Osteoblast (primary cell): ENCODE measurements around the gene ANGPTL7. TPM values are rescaled to one million over a fixed set of nuclear protein-coding genes. Genes with fewer than 3 reads are reported as not detected.

Experiments used
- DNase-seq: peaks from one replicate; pipeline ENCODE4 v3.0.0; 2011; ENCODE audit warnings: low spot score, mixed read lengths; ENCODE audit not compliant: insufficient read length; ENCODE audit errors: missing footprints
- H2AFZ ChIP-seq: 2 replicates; pipeline ENCODE4 v1.6.0; 2011; ENCODE audit warnings: mild to moderate bottlenecking, low read length
- H3K27ac ChIP-seq: 2 replicates; pipeline ENCODE4 v1.5.1; 2011; ENCODE audit warnings: mild to moderate bottlenecking, low read depth, low read length, moderate library complexity
- H3K27me3 ChIP-seq: 2 replicates; pipeline ENCODE4 v1.6.0; 2012; ENCODE audit warnings: mild to moderate bottlenecking, control low read depth, inconsistent platforms, low read length, moderate library complexity; ENCODE audit not compliant: insufficient read depth
- H3K36me3 ChIP-seq: 2 replicates; pipeline ENCODE4 v1.5.1; 2011; ENCODE audit warnings: mild to moderate bottlenecking, low read length, control low read depth, moderate library complexity; ENCODE audit not compliant: insufficient read depth
- H3K4me1 ChIP-seq: 2 replicates; pipeline ENCODE4 v1.5.1; 2011; ENCODE audit warnings: mild to moderate bottlenecking, low read length, control low read depth, moderate library complexity; ENCODE audit not compliant: insufficient read depth
- H3K4me2 ChIP-seq: 2 replicates; pipeline ENCODE4 v1.6.0; 2011; ENCODE audit warnings: mild to moderate bottlenecking, low read length; ENCODE audit not compliant: insufficient read depth
- H3K4me3 ChIP-seq: fragments of 200-600 bp; sonication (generic); 3 replicates; pipeline ENCODE4 v1.5.1; 2012; ENCODE audit warnings: mild to moderate bottlenecking, low read length, inconsistent platforms; ENCODE audit not compliant: insufficient read depth
- H3K79me2 ChIP-seq: 2 replicates; pipeline ENCODE4 v1.6.0; 2012; ENCODE audit warnings: mild to moderate bottlenecking, low read length, control low read depth, inconsistent platforms; ENCODE audit not compliant: insufficient read depth
- H3K9me3 ChIP-seq: 2 replicates; pipeline ENCODE4 v1.5.1; 2011; ENCODE audit warnings: low read depth, low read length, control low read depth
- H4K20me1 ChIP-seq: 2 replicates; pipeline ENCODE4 v1.6.0; 2012; ENCODE audit warnings: mild to moderate bottlenecking, low read length, control low read depth; ENCODE audit not compliant: insufficient read depth
- CTCF ChIP-seq: IDR thresholded peaks from 2 replicates; pipeline ENCODE4 v1.5.1; 2011; ENCODE audit warnings: mild to moderate bottlenecking, low read depth, low read length, moderate library complexity; ENCODE audit errors: extremely low read depth
- total RNA-seq: library from RNA; depleted of rRNA; stranded (reverse); fragments of >200 nt; gene quantifications from 2 replicates; pipeline ENCODE4 v1.2.3, GENCODE V29; 2012

The ANGPTL7 gene
- total RNA-seq, 1 donor = not detected

GRCh38 chr1:11187494-11187893, 1.7 kb upstream of the ANGPTL7 start:
- H3K9me3 ChIP-seq = no peaks in the 10 kb centered on the region
- H2AFZ ChIP-seq = no peak overlapping the region
- no peaks in the 10 kb centered on the region for H4K20me1 ChIP-seq
- no peaks in the 10 kb centered on the region for H3K27me3 ChIP-seq
- H3K4me3 ChIP-seq = no peak overlapping the region
- no peak for DNase-seq
- TF ChIP-seq CTCF = no peak
- H3K36me3 ChIP-seq = peaks cover 6% of the 10 kb centered on the region
- H3K27ac ChIP-seq = no peak overlapping the region
- no peaks in the 10 kb centered on the region for H3K79me2 ChIP-seq
- H3K4me2 ChIP-seq = no peak overlapping the region
- no peaks in the 10 kb centered on the region for H3K4me1 ChIP-seq

GRCh38 chr1:11187931-11188330, 1.2 kb upstream of the ANGPTL7 start:
- DNase-seq = no peak
- TF ChIP-seq CTCF = no peak

GRCh38 chr1:11188381-11188780, 774 bp upstream of the ANGPTL7 start:
- no peaks in the 10 kb centered on the region for H3K9me3 ChIP-seq
- H3K27ac ChIP-seq = no peak overlapping the region
- H3K79me2 ChIP-seq = no peaks in the 10 kb centered on the region
- peaks cover 6% of the 10 kb centered on the region for H3K36me3 ChIP-seq
- DNase-seq = no peak
- H3K27me3 ChIP-seq = no peaks in the 10 kb centered on the region
- H3K4me2 ChIP-seq = no peak overlapping the region
- TF ChIP-seq CTCF = no peak
- no peak overlapping the region for H3K4me3 ChIP-seq
- H4K20me1 ChIP-seq = no peaks in the 10 kb centered on the region
- H2AFZ ChIP-seq = no peak overlapping the region
- H3K4me1 ChIP-seq = no peaks in the 10 kb centered on the region

More at GRCh38 chr1:11187931-11188330, 1.2 kb upstream of the ANGPTL7 start:
- H3K4me1 ChIP-seq = no peaks in the 10 kb centered on the region
- no peak overlapping the region for H3K4me3 ChIP-seq
- no peak overlapping the region for H3K4me2 ChIP-seq
- no peaks in the 10 kb centered on the region for H4K20me1 ChIP-seq
- no peak overlapping the region for H3K27ac ChIP-seq
- no peaks in the 10 kb centered on the region for H3K27me3 ChIP-seq
- H3K79me2 ChIP-seq = no peaks in the 10 kb centered on the region
- no peaks in the 10 kb centered on the region for H3K9me3 ChIP-seq
- H2AFZ ChIP-seq = no peak overlapping the region
- peaks cover 6% of the 10 kb centered on the region for H3K36me3 ChIP-seq

GRCh38 chr1:11193376-11193775, 4.2 kb downstream of the ANGPTL7 start:
- Histone ChIP-seq H4K20me1 (peaks cover 13% of the 10 kb centered on the region), H2AFZ (no peak overlapping the region), H3K36me3 (peaks cover 20% of the 10 kb centered on the region), H3K27ac (no peak overlapping the region), H3K9me3 (no peaks in the 10 kb centered on the region), H3K4me3 (no peak overlapping the region), H3K27me3 (no peaks in the 10 kb centered on the region), H3K4me1 (no peaks in the 10 kb centered on the region), H3K79me2 (no peaks in the 10 kb centered on the region), H3K4me2 (no peak overlapping the region)
- no peak for DNase-seq
- TF ChIP-seq CTCF = no peak
